ENCODE measurements around the gene LRCH1.

GRCh38 chr13:46627462-46627861, 74.5 kb downstream of the LRCH1 start:
- no peak for TF ChIP-seq POLR2A (IDR thresholded peaks at IDR 0.05)
- TF ChIP-seq, protein P1, sequence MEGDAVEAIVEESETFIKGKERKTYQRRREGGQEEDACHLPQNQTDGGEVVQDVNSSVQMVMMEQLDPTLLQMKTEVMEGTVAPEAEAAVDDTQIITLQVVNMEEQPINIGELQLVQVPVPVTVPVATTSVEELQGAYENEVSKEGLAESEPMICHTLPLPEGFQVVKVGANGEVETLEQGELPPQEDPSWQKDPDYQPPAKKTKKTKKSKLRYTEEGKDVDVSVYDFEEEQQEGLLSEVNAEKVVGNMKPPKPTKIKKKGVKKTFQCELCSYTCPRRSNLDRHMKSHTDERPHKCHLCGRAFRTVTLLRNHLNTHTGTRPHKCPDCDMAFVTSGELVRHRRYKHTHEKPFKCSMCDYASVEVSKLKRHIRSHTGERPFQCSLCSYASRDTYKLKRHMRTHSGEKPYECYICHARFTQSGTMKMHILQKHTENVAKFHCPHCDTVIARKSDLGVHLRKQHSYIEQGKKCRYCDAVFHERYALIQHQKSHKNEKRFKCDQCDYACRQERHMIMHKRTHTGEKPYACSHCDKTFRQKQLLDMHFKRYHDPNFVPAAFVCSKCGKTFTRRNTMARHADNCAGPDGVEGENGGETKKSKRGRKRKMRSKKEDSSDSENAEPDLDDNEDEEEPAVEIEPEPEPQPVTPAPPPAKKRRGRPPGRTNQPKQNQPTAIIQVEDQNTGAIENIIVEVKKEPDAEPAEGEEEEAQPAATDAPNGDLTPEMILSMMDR (IDR thresholded peaks at IDR 0.05), result no peak
